Esophagus mucosa (tissue), 1 donor: Measurements from ENCODE around the gene MGAT5. TPM values are rescaled to one million over a fixed set of nuclear protein-coding genes. Genes with fewer than 3 reads are reported as not detected.
"Not testable (repeated sequence)": the region's sequence is repeated elsewhere in the genome, so short reads cannot be mapped to it uniquely, and the experiment has no call there.

ENCODE experiments used
- ATAC-seq: fragments of 200-7000 bp; cut with Tn5 transposase; one replicate; pipeline ENCODE4 v1.9.1; 2020
- total RNA-seq: library from RNA; stranded (reverse); gene quantifications from one replicate; pipeline ENCODE4 v1.2.4, GENCODE V29; 2023
- donor health status: DM: yes; HTN: yes; CAD: no.

Gene MGAT5
- total RNA-seq, 1 donor from 2014 or later = 23.6 TPM

GRCh38 chr2:134280231-134280630, 26.4 kb downstream of the MGAT5 start:
- ATAC-seq = no peak

GRCh38 chr2:134280726-134281125, 26.9 kb downstream of the MGAT5 start:
- no peak for ATAC-seq

- no peak for ATAC-seq
Measured at GRCh38 chr2:134281815-134282419, 28.0 kb downstream of the MGAT5 start.

GRCh38 chr2:134282629-134283400, 28.9 kb downstream of the MGAT5 start:
- ATAC-seq = peak; percentile 39

GRCh38 chr2:134283661-134284060, 29.8 kb downstream of the MGAT5 start:
- no peak for ATAC-seq

GRCh38 chr2:134284119-134284670, 30.3 kb downstream of the MGAT5 start:
- ATAC-seq = no peak

GRCh38 chr2:134287323-134287722, 33.5 kb downstream of the MGAT5 start:
- no peak for ATAC-seq

- no peak for ATAC-seq
Measured at GRCh38 chr2:134288814-134289213, 34.9 kb downstream of the MGAT5 start.

GRCh38 chr2:134289225-134289624, 35.4 kb downstream of the MGAT5 start:
- ATAC-seq = peak; percentile 8

GRCh38 chr2:134290358-134290757, 36.5 kb downstream of the MGAT5 start:
- peak; percentile 17 for ATAC-seq

- ATAC-seq = no peak
Measured at GRCh38 chr2:134292514-134292913, 38.6 kb downstream of the MGAT5 start.

GRCh38 chr2:134293719-134294537, 40.1 kb downstream of the MGAT5 start:
- ATAC-seq = no peak

GRCh38 chr2:134294598-134294997, 40.7 kb downstream of the MGAT5 start:
- ATAC-seq = not testable (repeated sequence)

GRCh38 chr2:134295441-134295840, 41.6 kb downstream of the MGAT5 start:
- no peak for ATAC-seq

GRCh38 chr2:134296301-134296700, 42.4 kb downstream of the MGAT5 start:
- ATAC-seq = no peak

GRCh38 chr2:134299334-134299733, 45.5 kb downstream of the MGAT5 start:
- no peak for ATAC-seq

GRCh38 chr2:134300585-134300984, 46.7 kb downstream of the MGAT5 start:
- no peak for ATAC-seq

GRCh38 chr2:134301099-134301927, 47.4 kb downstream of the MGAT5 start:
- peak; percentile 46 for ATAC-seq

- no peak for ATAC-seq
Measured at GRCh38 chr2:134301928-134302260, 48.0 kb downstream of the MGAT5 start.

GRCh38 chr2:134304394-134305108, 50.7 kb downstream of the MGAT5 start:
- ATAC-seq = no peak

- no peak for ATAC-seq
Measured at GRCh38 chr2:134305109-134305491, 51.2 kb downstream of the MGAT5 start.

GRCh38 chr2:134306521-134306920, 52.6 kb downstream of the MGAT5 start:
- peak; percentile 85 for ATAC-seq
